Activated T-cell treated with anti-CD3 and anti-CD28 coated beads for 48 hours (primary cell): Measurements from ENCODE around the gene PSG1.
"Not testable (repeated sequence)": the region's sequence is repeated elsewhere in the genome, so short reads cannot be mapped to it uniquely, and the experiment has no call there.

ENCODE experiments used
- DNase-seq: peaks from one replicate; pipeline ENCODE4 v3.0.0-alpha.2; 2020; ENCODE audit warnings: low read depth

PSG1 gene

GRCh38 chr19:42821306-42821977 lies 58.1 kb downstream of the PSG1 start:
- DNase-seq = not testable (repeated sequence)

GRCh38 chr19:42819960-42820650 lies 59.4 kb downstream of the PSG1 start:
- not testable (repeated sequence) for DNase-seq

GRCh38 chr19:42816894-42817293 lies 62.6 kb downstream of the PSG1 start:
- no peak for DNase-seq
